Body of pancreas (tissue), 4 donors: ENCODE results near the gene TRUB2. TPM values are rescaled to one million over a fixed set of nuclear protein-coding genes. Genes with fewer than 3 reads are reported as not detected.

Experiments
- ATAC-seq: fragments of 150-250 bp; one replicate; pipeline ENCODE4 v1.9.1; 2016
- DNase-seq, 4 donors: peaks; one replicate each; pipeline ENCODE4 v3.0.0-alpha.2; 2019
- H3K27ac ChIP-seq, 4 donors: fragments of 200-600 bp; sonication (generic); 1 replicate in 3 of 4; 2 replicates in 1 of 4; pipeline versions ENCODE4 v1.5.1 to v1.6.1; 2016 to 2019; ENCODE audit warnings: mild to moderate bottlenecking in 1 of 4, mixed read lengths in 1 of 4, moderate library complexity in 1 of 4
- H3K27me3 ChIP-seq, 2 donors: fragments of 200-600 bp; sonication (generic); one replicate each; pipeline ENCODE4 v1.6.0; 2016; ENCODE audit warnings: mild to moderate bottlenecking in 1 of 2
- H3K36me3 ChIP-seq, 2 donors: fragments of 200-600 bp; sonication (generic); replicated peaks in 1 of 2; 2 replicates each; pipeline ENCODE4 v1.5.1; 2016; ENCODE audit warnings: low read depth in 2 of 2; ENCODE audit not compliant: insufficient read depth in 1 of 2
- H3K4me1 ChIP-seq: fragments of 200-600 bp; sonication (generic); one replicate; pipeline ENCODE4 v1.6.0; 2016
- H3K4me3 ChIP-seq, 2 donors: fragments of 200-600 bp; sonication (generic); 1 replicate in 1 of 2; 2 replicates in 1 of 2; pipeline ENCODE4 v1.5.1; 2016 to 2019
- H3K9me3 ChIP-seq, 3 donors: fragments of 200-600 bp; sonication (generic); 1 replicate in 2 of 3; 2 replicates in 1 of 3; pipeline ENCODE4 v1.5.1; 2016
- POLR2A ChIP-seq, 3 donors: fragments of 450-650 bp; IDR thresholded peaks; one replicate each; pipeline ENCODE4 v1.6.1; 2016; ENCODE audit warnings: antibody characterized with exemption in 3 of 3, mild to moderate bottlenecking in 2 of 3
- WGBS, 2 donors: methylation state at CpG; one replicate each; pipeline ENCODE4 v1.1.5; 2017; 5-methylcytosine and 5-hydroxymethylcytosine counted together
- intact Hi-C: fragments of 100-400 bp; cut with DNase I; formaldehyde crosslinking; loops from one replicate; pipeline ENCODE4 v1.15.1; 2023
- total RNA-seq, 2 donors: library from RNA; depleted of rRNA; stranded (reverse); fragments of >200 nt; gene quantifications; one replicate each; pipeline ENCODE4 v1.1.0, GENCODE V29; 2016
- TF ChIP-seq, protein P1 (sequence below), 7 experiments: fragments of 450-650 bp in 4 of 7; fragments of 200-600 bp in 3 of 7; sonication (generic) in 3 of 7; IDR thresholded peaks; one replicate each; pipeline ENCODE4 v1.5.1; 2016 to 2019; ENCODE audit warnings: antibody characterized with exemption in 7 of 7

The TRUB2 gene
- total RNA-seq, 2 donors from 2014 or later: 6.3 to 11.4 TPM

DNA sequence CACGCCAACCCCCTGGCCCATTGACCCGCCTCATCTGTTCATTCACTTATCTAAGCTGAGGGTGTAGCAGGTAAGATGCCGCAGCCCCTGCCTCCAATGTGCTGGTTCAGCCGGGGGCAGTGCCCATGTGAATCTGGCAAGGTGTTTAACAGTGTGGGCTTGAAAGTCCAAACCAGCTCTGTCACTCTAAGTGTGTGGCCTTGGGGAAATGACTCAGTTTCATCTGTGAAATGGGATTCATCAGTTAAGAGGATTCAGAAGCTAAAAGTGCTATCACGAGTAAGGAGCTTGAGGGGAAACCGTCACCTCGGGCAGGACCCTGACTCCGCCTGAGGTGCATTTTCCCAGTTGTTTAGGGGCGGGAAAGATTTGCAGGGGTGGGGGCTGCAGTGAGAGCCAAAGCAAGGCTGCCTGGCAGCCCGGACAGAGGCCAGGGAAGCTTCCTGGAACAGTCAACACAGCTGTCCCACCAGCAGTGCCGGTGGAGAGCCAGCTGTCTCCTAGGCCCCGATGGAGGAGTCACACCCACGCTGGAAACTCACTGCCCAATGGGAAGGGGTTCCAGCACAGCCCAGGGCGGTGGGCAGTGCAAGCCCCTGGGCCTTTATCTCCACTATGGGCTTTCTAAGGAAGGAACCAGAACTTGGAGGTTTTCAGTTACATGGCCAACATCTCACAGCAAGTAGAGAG is 39.2 kb upstream of the TRUB2 start:
- H3K27me3 ChIP-seq: no peaks in the 10 kb centered on the region
- intact Hi-C loops: no loop called here
- peaks cover 24% of the 10 kb centered on the region for H3K4me1 ChIP-seq
- no peaks in the 10 kb centered on the region for H3K36me3 ChIP-seq
- 45 to 47% methylated on average over 13 to 14 of the region's 14 CpGs for WGBS, 2 donors
- H3K27ac ChIP-seq: peak overlapping the region in 3 of 4 donors; percentile 27 to 61 (median 48)
- no peaks in the 10 kb centered on the region for H3K9me3 ChIP-seq
- no peak overlapping the region for H3K4me3 ChIP-seq
- peak; percentile 2 for ATAC-seq
- DNase-seq: no peak
- no peak for TF ChIP-seq POLR2A (IDR thresholded peaks at IDR 0.05)
- TF ChIP-seq, protein P1, sequence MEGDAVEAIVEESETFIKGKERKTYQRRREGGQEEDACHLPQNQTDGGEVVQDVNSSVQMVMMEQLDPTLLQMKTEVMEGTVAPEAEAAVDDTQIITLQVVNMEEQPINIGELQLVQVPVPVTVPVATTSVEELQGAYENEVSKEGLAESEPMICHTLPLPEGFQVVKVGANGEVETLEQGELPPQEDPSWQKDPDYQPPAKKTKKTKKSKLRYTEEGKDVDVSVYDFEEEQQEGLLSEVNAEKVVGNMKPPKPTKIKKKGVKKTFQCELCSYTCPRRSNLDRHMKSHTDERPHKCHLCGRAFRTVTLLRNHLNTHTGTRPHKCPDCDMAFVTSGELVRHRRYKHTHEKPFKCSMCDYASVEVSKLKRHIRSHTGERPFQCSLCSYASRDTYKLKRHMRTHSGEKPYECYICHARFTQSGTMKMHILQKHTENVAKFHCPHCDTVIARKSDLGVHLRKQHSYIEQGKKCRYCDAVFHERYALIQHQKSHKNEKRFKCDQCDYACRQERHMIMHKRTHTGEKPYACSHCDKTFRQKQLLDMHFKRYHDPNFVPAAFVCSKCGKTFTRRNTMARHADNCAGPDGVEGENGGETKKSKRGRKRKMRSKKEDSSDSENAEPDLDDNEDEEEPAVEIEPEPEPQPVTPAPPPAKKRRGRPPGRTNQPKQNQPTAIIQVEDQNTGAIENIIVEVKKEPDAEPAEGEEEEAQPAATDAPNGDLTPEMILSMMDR (IDR thresholded peaks at IDR 0.05): no peak

DNA sequence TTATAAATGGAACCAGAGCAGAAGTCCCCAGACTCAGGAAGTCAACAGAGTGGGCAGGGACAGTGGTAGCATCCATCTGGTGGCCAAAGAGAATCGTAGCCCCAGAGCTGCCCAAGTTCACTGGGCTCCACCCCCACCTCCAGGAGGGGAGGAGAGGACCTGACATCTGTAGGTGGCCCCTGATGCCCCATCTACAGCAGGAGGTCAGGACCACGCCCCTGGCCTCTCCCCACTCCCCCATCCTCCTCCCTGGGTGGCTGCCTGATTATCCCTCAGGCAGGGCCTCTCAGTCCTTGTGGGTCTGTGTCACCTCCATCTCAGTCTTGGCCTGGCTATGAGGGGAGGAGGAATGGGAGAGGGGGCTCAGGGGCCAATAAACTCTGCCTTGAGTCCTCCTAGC is 38.6 kb upstream of the TRUB2 start:
- intact Hi-C loops: no loop called here
- WGBS, 2 donors: 53 to 88% methylated on average over 1 to 2 of the region's 2 CpGs
- H3K4me3 ChIP-seq: no peak overlapping the region
- H3K27ac ChIP-seq: no peak overlapping the region
- no peak for ATAC-seq
- TF ChIP-seq, protein P1 (IDR thresholded peaks at IDR 0.05): no peak
- TF ChIP-seq POLR2A (IDR thresholded peaks at IDR 0.05): no peak
- no peak for DNase-seq
- H3K4me1 ChIP-seq: peaks cover 24% of the 10 kb centered on the region
- no peaks in the 10 kb centered on the region for H3K9me3 ChIP-seq
- H3K27me3 ChIP-seq: no peaks in the 10 kb centered on the region
- H3K36me3 ChIP-seq: peaks cover 0 to 3% of the 10 kb centered on the region in 2 donors

DNA sequence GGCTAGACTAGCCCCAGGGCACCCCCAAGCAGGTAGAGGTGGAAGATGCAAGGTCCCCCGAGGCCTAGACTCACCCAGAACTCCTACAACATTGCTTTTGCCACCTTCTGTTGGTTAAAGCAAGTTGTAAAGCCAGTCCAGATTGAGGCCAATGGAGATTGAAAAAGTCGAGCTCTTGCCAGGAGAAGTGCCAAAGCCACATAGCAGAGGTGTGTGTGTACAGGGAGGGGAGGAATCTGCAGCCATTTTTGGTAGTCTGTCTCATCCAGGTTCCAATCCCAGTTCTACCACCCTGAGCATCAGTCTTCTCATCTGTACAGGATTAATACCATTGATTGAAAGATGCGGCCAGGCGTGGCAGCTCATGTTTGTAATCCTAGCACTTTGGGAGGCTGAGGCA is 36.6 kb upstream of the TRUB2 start:
- TF ChIP-seq, protein P1 (IDR thresholded peaks at IDR 0.05): no peak
- ATAC-seq: no peak
- no peaks in the 10 kb centered on the region for H3K27me3 ChIP-seq
- H3K27ac ChIP-seq: no peak overlapping the region
- H3K36me3 ChIP-seq: peaks cover 0 to 6% of the 10 kb centered on the region in 2 donors
- WGBS, 2 donors: 63 to 66% methylated on average over 3 to 4 of the region's 4 CpGs
- intact Hi-C loops: no loop called here
- H3K9me3 ChIP-seq: no peaks in the 10 kb centered on the region
- DNase-seq: no peak
- peaks cover 15% of the 10 kb centered on the region for H3K4me1 ChIP-seq
- H3K4me3 ChIP-seq: no peak overlapping the region

DNA sequence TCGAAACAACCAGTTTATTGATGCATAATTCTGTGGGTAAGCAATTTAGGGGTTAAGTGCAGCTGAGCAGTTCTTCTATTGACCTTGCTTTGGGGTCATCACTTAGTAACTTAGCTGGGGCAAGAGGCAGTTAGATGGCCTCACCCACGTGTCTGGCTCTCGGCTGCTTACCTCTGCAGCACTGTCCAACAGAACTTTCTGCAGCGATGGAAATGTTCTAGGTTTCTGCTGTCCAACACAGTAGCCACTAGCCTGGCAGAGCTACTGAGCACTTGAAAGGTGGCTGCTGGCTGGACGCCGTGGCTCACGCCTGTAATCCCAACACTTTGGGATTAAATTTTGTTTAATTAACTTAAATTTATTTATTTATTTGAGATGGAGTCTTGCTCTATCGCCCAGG is 35.8 kb upstream of the TRUB2 start:
- TF ChIP-seq POLR2A (IDR thresholded peaks at IDR 0.05): no peak
- TF ChIP-seq, protein P1 (IDR thresholded peaks at IDR 0.05): no peak
- Histone ChIP-seq H3K27ac (no peak overlapping the region), H3K36me3 (peaks cover 0 to 6% of the 10 kb centered on the region in 2 donors), H3K4me3 (no peak overlapping the region), H3K9me3 (no peaks in the 10 kb centered on the region), H3K4me1 (peaks cover 15% of the 10 kb centered on the region), H3K27me3 (no peaks in the 10 kb centered on the region)
- DNase-seq (no peak), ATAC-seq (no peak)
- intact Hi-C loops: no loop called here
- 77 to 84% methylated on average over 7 to 8 of the region's 8 CpGs for WGBS, 2 donors

DNA sequence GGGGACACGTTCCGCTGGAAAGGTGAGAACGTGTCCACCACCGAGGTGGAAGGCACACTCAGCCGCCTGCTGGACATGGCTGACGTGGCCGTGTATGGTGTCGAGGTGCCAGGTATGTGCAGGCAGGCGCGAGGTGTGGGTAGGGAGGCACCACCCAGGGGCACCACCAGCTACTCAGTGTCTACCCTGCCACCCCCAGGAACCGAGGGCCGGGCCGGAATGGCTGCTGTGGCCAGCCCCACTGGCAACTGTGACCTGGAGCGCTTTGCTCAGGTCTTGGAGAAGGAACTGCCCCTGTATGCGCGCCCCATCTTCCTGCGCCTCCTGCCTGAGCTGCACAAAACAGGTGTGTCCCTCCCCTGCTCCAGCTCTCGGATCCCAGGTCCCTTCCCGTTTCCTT is 33.2 kb upstream of the TRUB2 start:
- H3K4me3 ChIP-seq: no peak overlapping the region
- no peaks in the 10 kb centered on the region for H3K27me3 ChIP-seq
- intact Hi-C loops: no loop called here
- H3K36me3 ChIP-seq: peaks cover 0 to 7% of the 10 kb centered on the region in 2 donors
- no peak for DNase-seq
- no peak for TF ChIP-seq POLR2A (IDR thresholded peaks at IDR 0.05)
- TF ChIP-seq, protein P1 (IDR thresholded peaks at IDR 0.05): no peak
- ATAC-seq: peak; percentile 14
- no peaks in the 10 kb centered on the region for H3K9me3 ChIP-seq
- H3K4me1 ChIP-seq: no peaks in the 10 kb centered on the region
- no peak overlapping the region for H3K27ac ChIP-seq
- 94 to 97% methylated on average over 6 to 19 of the region's 19 CpGs for WGBS, 2 donors
